Left lung (tissue), 10 donors: Measurements from ENCODE around the gene IER5. TPM values are rescaled to one million over a fixed set of nuclear protein-coding genes. Genes with fewer than 3 reads are reported as not detected.

Experiments used
- ATAC-seq: fragments of 200-7000 bp; cut with Tn5 transposase; one replicate; pipeline ENCODE4 v1.9.1; 2020; ENCODE audit warnings: moderate library complexity
- DNase-seq, 4 donors: peaks; one replicate each; pipeline ENCODE4 v3.0.0-alpha.2; 2013 to 2020
- H3K27ac ChIP-seq, 2 donors: fragments of 200-600 bp; sonication (generic) in 1 of 2; one replicate each; pipeline versions ENCODE4 v1.5.0 to v1.8.0; 2020 to 2021
- H3K27me3 ChIP-seq, 2 donors: fragments of 200-600 bp; sonication (generic) in 1 of 2; one replicate each; pipeline versions ENCODE4 v1.5.0 to v1.8.0; 2020 to 2021
- H3K36me3 ChIP-seq, 2 donors: fragments of 200-600 bp; sonication (generic) in 1 of 2; one replicate each; pipeline versions ENCODE4 v1.5.0 to v1.8.0; 2020 to 2021
- H3K4me1 ChIP-seq, 2 donors: fragments of 200-600 bp; one replicate each; pipeline ENCODE4 v1.8.0; 2021
- H3K4me3 ChIP-seq, 2 donors: fragments of 200-600 bp; sonication (generic) in 1 of 2; one replicate each; pipeline versions ENCODE4 v1.5.0 to v1.8.0; 2020 to 2021; ENCODE audit warnings: mild to moderate bottlenecking in 1 of 2
- H3K9me3 ChIP-seq, 2 donors: fragments of 200-600 bp; sonication (generic) in 1 of 2; one replicate each; pipeline versions ENCODE4 v1.5.0 to v1.8.0; 2020 to 2021
- intact Hi-C, 2 donors: fragments of 100-400 bp; cut with DNase I; formaldehyde crosslinking; loops; one replicate each; pipeline versions ENCODE4 v1.11.2 to v1.14.2; 2022
- polyA plus RNA-seq, 6 donors: library from polyadenylated mRNA; unstranded; fragments of 120-200 nt; gene quantifications; one replicate each; pipeline ENCODE4 v1.2.1, GENCODE V29; 2013; ENCODE audit not compliant: insufficient read length in 6 of 6
- total RNA-seq, 2 donors: library from RNA; stranded (reverse); fragmentation: NEBNext Ultra II Directional; extraction: Animal tissue kit (Norgen Biotek cat#: 25700); gene quantifications; one replicate each; pipeline ENCODE4 v1.2.1, GENCODE V29; 2021
- TF ChIP-seq, protein P1 (sequence below), 2 donors: fragments of 200-600 bp; sonication (generic) in 1 of 2; IDR thresholded peaks; one replicate each; pipeline versions ENCODE4 v1.5.0 to v1.8.0; 2021; ENCODE audit warnings: antibody characterized with exemption in 2 of 2
- donor health status: DM: no; HTN: yes; CAD: no.
- donor health status: DM: no; HTN: no; CAD: no.

The IER5 gene
- total and polyA plus RNA-seq, 8 donors, result 5.3 to 26.6 (median 10.6) TPM

DNA sequence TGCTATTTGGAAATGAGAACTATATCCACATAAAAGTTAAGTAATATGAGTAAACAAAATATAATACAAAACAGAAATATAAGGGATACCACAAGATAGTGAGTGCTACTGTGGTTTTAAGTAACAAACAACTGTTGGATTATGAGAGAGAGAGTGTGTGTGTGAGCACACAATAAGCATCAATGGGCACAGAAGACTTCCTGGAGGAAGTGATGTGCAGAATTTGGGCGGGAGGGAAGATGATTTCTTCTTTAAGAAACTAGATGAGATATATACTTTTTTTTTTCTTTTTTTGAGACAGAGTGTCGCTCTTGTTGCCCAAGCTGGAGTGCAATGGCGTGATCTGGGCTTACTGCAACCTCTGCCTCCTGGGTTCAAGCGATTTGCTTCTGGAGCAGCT lies 7.9 kb upstream of the IER5 start:
- no peaks in the 10 kb centered on the region for H3K9me3 ChIP-seq
- H3K27ac ChIP-seq, result no peak overlapping the region
- H3K27me3 ChIP-seq, result no peaks in the 10 kb centered on the region
- H3K4me1 ChIP-seq, result peaks cover 0 to 10% of the 10 kb centered on the region in 2 donors
- H3K4me3 ChIP-seq, result no peak overlapping the region
- no peaks in the 10 kb centered on the region for H3K36me3 ChIP-seq
- TF ChIP-seq, protein P1, sequence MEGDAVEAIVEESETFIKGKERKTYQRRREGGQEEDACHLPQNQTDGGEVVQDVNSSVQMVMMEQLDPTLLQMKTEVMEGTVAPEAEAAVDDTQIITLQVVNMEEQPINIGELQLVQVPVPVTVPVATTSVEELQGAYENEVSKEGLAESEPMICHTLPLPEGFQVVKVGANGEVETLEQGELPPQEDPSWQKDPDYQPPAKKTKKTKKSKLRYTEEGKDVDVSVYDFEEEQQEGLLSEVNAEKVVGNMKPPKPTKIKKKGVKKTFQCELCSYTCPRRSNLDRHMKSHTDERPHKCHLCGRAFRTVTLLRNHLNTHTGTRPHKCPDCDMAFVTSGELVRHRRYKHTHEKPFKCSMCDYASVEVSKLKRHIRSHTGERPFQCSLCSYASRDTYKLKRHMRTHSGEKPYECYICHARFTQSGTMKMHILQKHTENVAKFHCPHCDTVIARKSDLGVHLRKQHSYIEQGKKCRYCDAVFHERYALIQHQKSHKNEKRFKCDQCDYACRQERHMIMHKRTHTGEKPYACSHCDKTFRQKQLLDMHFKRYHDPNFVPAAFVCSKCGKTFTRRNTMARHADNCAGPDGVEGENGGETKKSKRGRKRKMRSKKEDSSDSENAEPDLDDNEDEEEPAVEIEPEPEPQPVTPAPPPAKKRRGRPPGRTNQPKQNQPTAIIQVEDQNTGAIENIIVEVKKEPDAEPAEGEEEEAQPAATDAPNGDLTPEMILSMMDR (IDR thresholded peaks at IDR 0.05), result no peak
- intact Hi-C loops, result no loop called here
- ATAC-seq (no peak), DNase-seq (no peak)

- intact Hi-C loops, result no loop called here
- DNase-seq (no peak), ATAC-seq (no peak)
- H3K27me3 ChIP-seq, result no peaks in the 10 kb centered on the region
- TF ChIP-seq, protein P1 (IDR thresholded peaks at IDR 0.05), result no peak
- H3K9me3 ChIP-seq, result no peaks in the 10 kb centered on the region
- no peak overlapping the region for H3K27ac ChIP-seq
- no peaks in the 10 kb centered on the region for H3K36me3 ChIP-seq
- H3K4me3 ChIP-seq, result no peak overlapping the region
- peaks cover 0 to 12% of the 10 kb centered on the region in 2 donors for H3K4me1 ChIP-seq
These were observed 7.1 kb upstream of the IER5 start for GRCh38 chr1:181081395-181081794.

GRCh38 chr1:181083842-181084605 lies 4.5 kb upstream of the IER5 start:
- DNase-seq (peak in 1 of 4 donors; percentile 72), ATAC-seq (peak; percentile 69)
- Histone ChIP-seq H3K27me3 (no peaks in the 10 kb centered on the region), H3K9me3 (no peaks in the 10 kb centered on the region), H3K36me3 (no peaks in the 10 kb centered on the region), H3K4me1 (peaks cover 0 to 31% of the 10 kb centered on the region in 2 donors), H3K27ac (no peak overlapping the region), H3K4me3 (no peak overlapping the region)
- TF ChIP-seq, protein P1 (IDR thresholded peaks at IDR 0.05), result peak; percentile 31 to 57
- intact Hi-C loops, result no loop called here

- H3K27me3 ChIP-seq, result no peaks in the 10 kb centered on the region
- intact Hi-C loops, result no loop called here
- no peaks in the 10 kb centered on the region for H3K9me3 ChIP-seq
- DNase-seq, result no peak
- no peak overlapping the region for H3K27ac ChIP-seq
- no peaks in the 10 kb centered on the region for H3K36me3 ChIP-seq
- TF ChIP-seq, protein P1 (IDR thresholded peaks at IDR 0.05), result peak in 1 of 2 donors; percentile 7
- H3K4me3 ChIP-seq, result no peak overlapping the region
- ATAC-seq, result no peak
- peaks cover 0 to 31% of the 10 kb centered on the region in 2 donors for H3K4me1 ChIP-seq
These were observed 3.9 kb upstream of the IER5 start for GRCh38 chr1:181084606-181084969.

GRCh38 chr1:181086091-181086490 lies 2.4 kb upstream of the IER5 start:
- no peak for DNase-seq
- H3K9me3 ChIP-seq, result no peaks in the 10 kb centered on the region
- no peaks in the 10 kb centered on the region for H3K27me3 ChIP-seq
- TF ChIP-seq, protein P1 (IDR thresholded peaks at IDR 0.05), result no peak
- no peak for ATAC-seq
- peaks cover 0 to 37% of the 10 kb centered on the region in 2 donors for H3K4me1 ChIP-seq
- H3K27ac ChIP-seq, result no peak overlapping the region
- no peak overlapping the region for H3K4me3 ChIP-seq
- intact Hi-C loops, result loop anchor here in 1 of 2 donors (5.0 kb wide), 1 partner anchor 56 kb away; no protein-coding TSS in a partner anchor
- no peaks in the 10 kb centered on the region for H3K36me3 ChIP-seq
